PC-3 (cell line): ENCODE results near the gene PACRGL.

Source experiments
- EZH2phosphoT487 ChIP-seq: fragments of 300-600 bp; sonication (generic); IDR thresholded peaks from 2 replicates; pipeline ENCODE4 v1.6.1; 2018; ENCODE audit warnings: mild to moderate bottlenecking, antibody characterized with exemption, low read length, borderline replicate concordance
- TF ChIP-seq, protein P1 (sequence below): fragments of 300-600 bp; sonication (generic); conservative IDR thresholded peaks from 2 replicates; pipeline ENCODE4 v1.5.1; 2017; ENCODE audit warnings: antibody characterized with exemption, low read depth, mild to moderate bottlenecking, low read length

DNA sequence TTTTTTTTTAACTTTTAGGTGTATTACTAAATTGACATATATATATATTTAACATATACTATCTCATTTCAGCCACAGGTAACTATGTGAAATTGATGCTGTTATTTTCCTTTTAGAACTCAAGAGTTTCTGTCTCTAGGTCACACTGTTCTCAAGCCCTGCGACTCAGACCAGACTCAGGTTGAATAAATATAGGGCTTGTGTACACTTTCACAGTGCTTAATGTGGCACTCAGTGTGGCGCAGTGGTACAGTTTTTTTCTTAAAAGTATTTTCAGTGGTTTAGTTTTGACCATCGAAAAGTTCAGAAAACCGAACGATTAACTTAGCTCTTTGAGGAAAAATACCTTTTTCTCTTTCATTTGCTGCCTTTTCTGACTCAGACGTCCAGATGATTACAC, 24.7 kb downstream of the PACRGL start:
- TF ChIP-seq, protein P1, sequence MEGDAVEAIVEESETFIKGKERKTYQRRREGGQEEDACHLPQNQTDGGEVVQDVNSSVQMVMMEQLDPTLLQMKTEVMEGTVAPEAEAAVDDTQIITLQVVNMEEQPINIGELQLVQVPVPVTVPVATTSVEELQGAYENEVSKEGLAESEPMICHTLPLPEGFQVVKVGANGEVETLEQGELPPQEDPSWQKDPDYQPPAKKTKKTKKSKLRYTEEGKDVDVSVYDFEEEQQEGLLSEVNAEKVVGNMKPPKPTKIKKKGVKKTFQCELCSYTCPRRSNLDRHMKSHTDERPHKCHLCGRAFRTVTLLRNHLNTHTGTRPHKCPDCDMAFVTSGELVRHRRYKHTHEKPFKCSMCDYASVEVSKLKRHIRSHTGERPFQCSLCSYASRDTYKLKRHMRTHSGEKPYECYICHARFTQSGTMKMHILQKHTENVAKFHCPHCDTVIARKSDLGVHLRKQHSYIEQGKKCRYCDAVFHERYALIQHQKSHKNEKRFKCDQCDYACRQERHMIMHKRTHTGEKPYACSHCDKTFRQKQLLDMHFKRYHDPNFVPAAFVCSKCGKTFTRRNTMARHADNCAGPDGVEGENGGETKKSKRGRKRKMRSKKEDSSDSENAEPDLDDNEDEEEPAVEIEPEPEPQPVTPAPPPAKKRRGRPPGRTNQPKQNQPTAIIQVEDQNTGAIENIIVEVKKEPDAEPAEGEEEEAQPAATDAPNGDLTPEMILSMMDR, result no peak
- TF ChIP-seq EZH2phosphoT487, result no peak
